ENCODE measurements around the gene GAB2.

The GAB2 gene

GRCh38 chr11:78262238-78262637, 155.4 kb downstream of the GAB2 start:
- Mint-ChIP-seq H3K27me3 (no peaks in the 10 kb centered on the region), H3K27ac (no peak overlapping the region)

GRCh38 chr11:78261828-78262227, 155.8 kb downstream of the GAB2 start:
- no peak for DNase-seq
- no peak overlapping the region for H3K4me3 Mint-ChIP-seq
- peaks cover 6% of the 10 kb centered on the region for H3K4me1 Mint-ChIP-seq
- H3K27me3 Mint-ChIP-seq: no peaks in the 10 kb centered on the region
- no peaks in the 10 kb centered on the region for H3K9me3 Mint-ChIP-seq
- no peak overlapping the region for H3K27ac Mint-ChIP-seq
- no peak for ATAC-seq

More at GRCh38 chr11:78262238-78262637, 155.4 kb downstream of the GAB2 start:
- Mint-ChIP-seq H3K9me3 (no peaks in the 10 kb centered on the region), H3K4me3 (no peak overlapping the region), H3K4me1 (peaks cover 6% of the 10 kb centered on the region)
- no peak for DNase-seq
- no peak for ATAC-seq

GRCh38 chr11:78261367-78261766, 156.3 kb downstream of the GAB2 start:
- ATAC-seq: no peak

GRCh38 chr11:78259777-78260487, 157.7 kb downstream of the GAB2 start:
- Mint-ChIP-seq H3K27ac (peak overlapping the region in 1 of 2 donors; percentile 67), H3K9me3 (no peaks in the 10 kb centered on the region), H3K4me3 (no peak overlapping the region), H3K27me3 (no peaks in the 10 kb centered on the region), H3K4me1 (no peaks in the 10 kb centered on the region)
- ATAC-seq (no peak), DNase-seq (no peak)

More at GRCh38 chr11:78261367-78261766, 156.3 kb downstream of the GAB2 start:
- H3K4me1 Mint-ChIP-seq: peaks cover 4% of the 10 kb centered on the region
- no peak overlapping the region for H3K27ac Mint-ChIP-seq
- no peak for DNase-seq
- no peaks in the 10 kb centered on the region for H3K9me3 Mint-ChIP-seq
- no peak overlapping the region for H3K4me3 Mint-ChIP-seq
- H3K27me3 Mint-ChIP-seq: no peaks in the 10 kb centered on the region

GRCh38 chr11:78257654-78258053, 160.0 kb downstream of the GAB2 start:
- ATAC-seq (no peak), DNase-seq (no peak)
- no peak overlapping the region for H3K4me3 Mint-ChIP-seq
- H3K27me3 Mint-ChIP-seq: no peaks in the 10 kb centered on the region
- H3K4me1 Mint-ChIP-seq: no peaks in the 10 kb centered on the region
- no peak overlapping the region for H3K27ac Mint-ChIP-seq
- no peaks in the 10 kb centered on the region for H3K9me3 Mint-ChIP-seq

GRCh38 chr11:78256962-78257361, 160.7 kb downstream of the GAB2 start:
- Mint-ChIP-seq H3K4me3 (no peak overlapping the region), H3K9me3 (no peaks in the 10 kb centered on the region), H3K27me3 (no peaks in the 10 kb centered on the region), H3K4me1 (no peaks in the 10 kb centered on the region), H3K27ac (no peak overlapping the region)
- no peak for DNase-seq
- no peak for ATAC-seq

GRCh38 chr11:78255919-78256318, 161.7 kb downstream of the GAB2 start:
- ATAC-seq (no peak), DNase-seq (no peak)
- no peaks in the 10 kb centered on the region for H3K4me1 Mint-ChIP-seq
- no peak overlapping the region for H3K27ac Mint-ChIP-seq
- no peak overlapping the region for H3K4me3 Mint-ChIP-seq
- H3K9me3 Mint-ChIP-seq: no peaks in the 10 kb centered on the region
- no peaks in the 10 kb centered on the region for H3K27me3 Mint-ChIP-seq

- no peaks in the 10 kb centered on the region for H3K4me1 Mint-ChIP-seq
- no peaks in the 10 kb centered on the region for H3K27me3 Mint-ChIP-seq
- no peaks in the 10 kb centered on the region for H3K9me3 Mint-ChIP-seq
- ATAC-seq: no peak
- DNase-seq: no peak
- H3K27ac Mint-ChIP-seq: no peak overlapping the region
- no peak overlapping the region for H3K4me3 Mint-ChIP-seq
These were observed 163.4 kb downstream of the GAB2 start for GRCh38 chr11:78254268-78254667.

- no peak for DNase-seq
- Mint-ChIP-seq H3K27ac (peak overlapping the region in 1 of 2 donors; percentile 1), H3K9me3 (no peaks in the 10 kb centered on the region), H3K4me1 (no peaks in the 10 kb centered on the region), H3K4me3 (no peak overlapping the region), H3K27me3 (no peaks in the 10 kb centered on the region)
- ATAC-seq: no peak
These were observed 163.8 kb downstream of the GAB2 start for GRCh38 chr11:78253797-78254196.

GRCh38 chr11:78251083-78251775, 166.4 kb downstream of the GAB2 start:
- Mint-ChIP-seq H3K27me3 (no peaks in the 10 kb centered on the region), H3K4me3 (no peak overlapping the region), H3K4me1 (no peaks in the 10 kb centered on the region), H3K9me3 (no peaks in the 10 kb centered on the region), H3K27ac (no peak overlapping the region)
- ATAC-seq (no peak), DNase-seq (no peak)

- Mint-ChIP-seq H3K27ac (no peak overlapping the region), H3K27me3 (no peaks in the 10 kb centered on the region), H3K4me3 (no peak overlapping the region), H3K9me3 (no peaks in the 10 kb centered on the region), H3K4me1 (no peaks in the 10 kb centered on the region)
- DNase-seq (no peak), ATAC-seq (no peak)
These were observed 167.5 kb downstream of the GAB2 start for GRCh38 chr11:78250099-78250498.

- H3K9me3 Mint-ChIP-seq: peaks cover 0 to 2% of the 10 kb centered on the region in 2 donors
- no peak overlapping the region for H3K27ac Mint-ChIP-seq
- peak; percentile 59 for ATAC-seq
- H3K27me3 Mint-ChIP-seq: no peaks in the 10 kb centered on the region
- no peak for DNase-seq
- H3K4me3 Mint-ChIP-seq: no peak overlapping the region
- no peaks in the 10 kb centered on the region for H3K4me1 Mint-ChIP-seq
These were observed 168.7 kb downstream of the GAB2 start for GRCh38 chr11:78248903-78249302.

GRCh38 chr11:78248191-78248590, 169.4 kb downstream of the GAB2 start:
- ATAC-seq (no peak), DNase-seq (no peak)
- Mint-ChIP-seq H3K27ac (no peak overlapping the region), H3K9me3 (peaks cover 0 to 5% of the 10 kb centered on the region in 2 donors), H3K4me3 (no peak overlapping the region), H3K4me1 (no peaks in the 10 kb centered on the region), H3K27me3 (no peaks in the 10 kb centered on the region)

GRCh38 chr11:78244546-78245255, 172.9 kb downstream of the GAB2 start:
- ATAC-seq: no peak
- H3K4me3 Mint-ChIP-seq: no peak overlapping the region
- no peak for DNase-seq
- H3K27me3 Mint-ChIP-seq: no peaks in the 10 kb centered on the region
- H3K9me3 Mint-ChIP-seq: peaks cover 16 to 19% of the 10 kb centered on the region in 2 donors
- H3K4me1 Mint-ChIP-seq: no peaks in the 10 kb centered on the region
- no peak overlapping the region for H3K27ac Mint-ChIP-seq

- DNase-seq (no peak), ATAC-seq (no peak)
- H3K4me3 Mint-ChIP-seq: no peak overlapping the region
These were observed 173.5 kb downstream of the GAB2 start for GRCh38 chr11:78244080-78244479.

GRCh38 chr11:78241475-78241874, 176.1 kb downstream of the GAB2 start:
- ATAC-seq (no peak), DNase-seq (no peak)
- no peak overlapping the region for H3K27ac Mint-ChIP-seq
- peaks cover 25 to 29% of the 10 kb centered on the region in 2 donors for H3K9me3 Mint-ChIP-seq
- no peaks in the 10 kb centered on the region for H3K4me1 Mint-ChIP-seq
- H3K4me3 Mint-ChIP-seq: no peak overlapping the region
- no peaks in the 10 kb centered on the region for H3K27me3 Mint-ChIP-seq

More at GRCh38 chr11:78244080-78244479, 173.5 kb downstream of the GAB2 start:
- peaks cover 16 to 19% of the 10 kb centered on the region in 2 donors for H3K9me3 Mint-ChIP-seq
- no peak overlapping the region for H3K27ac Mint-ChIP-seq
- no peaks in the 10 kb centered on the region for H3K4me1 Mint-ChIP-seq
- no peaks in the 10 kb centered on the region for H3K27me3 Mint-ChIP-seq
